T follicular helper cell (primary cell): ENCODE results near the gene CDKN2B-AS1.

ENCODE experiments used
- DNase-seq: peaks from one replicate; pipeline ENCODE4 v3.0.0-alpha.2; 2020; ENCODE audit warnings: low read depth

Gene CDKN2B-AS1

GRCh38 chr9:22117511-22118384, 123.2 kb downstream of the CDKN2B-AS1 start:
- DNase-seq, result no peak

GRCh38 chr9:22118810-22119521, 124.4 kb downstream of the CDKN2B-AS1 start:
- DNase-seq, result no peak

- DNase-seq, result no peak
Measured at GRCh38 chr9:22119522-22120158, 125.0 kb downstream of the CDKN2B-AS1 start.

GRCh38 chr9:22120159-22120549, 125.6 kb downstream of the CDKN2B-AS1 start:
- no peak for DNase-seq

- DNase-seq, result no peak
Measured at GRCh38 chr9:22120595-22120994, 126.0 kb downstream of the CDKN2B-AS1 start.

- DNase-seq, result no peak
Measured at GRCh38 chr9:22124263-22125011, 129.8 kb downstream of the CDKN2B-AS1 start.

- DNase-seq, result no peak
Measured at GRCh38 chr9:22129133-22129532, 134.5 kb downstream of the CDKN2B-AS1 start.

GRCh38 chr9:22129633-22130032, 135.0 kb downstream of the CDKN2B-AS1 start:
- DNase-seq, result no peak

- DNase-seq, result no peak
Measured at GRCh38 chr9:22131817-22132216, 137.2 kb downstream of the CDKN2B-AS1 start.

GRCh38 chr9:22134390-22134789, 139.8 kb downstream of the CDKN2B-AS1 start:
- DNase-seq, result no peak

GRCh38 chr9:22136461-22137096, 142.0 kb downstream of the CDKN2B-AS1 start:
- no peak for DNase-seq

- DNase-seq, result no peak
Measured at GRCh38 chr9:22138956-22139660, 144.5 kb downstream of the CDKN2B-AS1 start.

GRCh38 chr9:22141908-22142307, 147.3 kb downstream of the CDKN2B-AS1 start:
- no peak for DNase-seq

GRCh38 chr9:22142671-22143070, 148.1 kb downstream of the CDKN2B-AS1 start:
- DNase-seq, result no peak

- no peak for DNase-seq
Measured at GRCh38 chr9:22143799-22144625, 149.4 kb downstream of the CDKN2B-AS1 start.

GRCh38 chr9:22146604-22147003, 152.0 kb downstream of the CDKN2B-AS1 start:
- no peak for DNase-seq

GRCh38 chr9:22147813-22148527, 153.4 kb downstream of the CDKN2B-AS1 start:
- DNase-seq, result no peak

GRCh38 chr9:22148528-22148875, 153.9 kb downstream of the CDKN2B-AS1 start:
- DNase-seq, result no peak

- no peak for DNase-seq
Measured at GRCh38 chr9:22148876-22149637, 154.5 kb downstream of the CDKN2B-AS1 start.
